K562 (cell line): ENCODE measurements around the gene ODAD4. TPM values are rescaled to one million over a fixed set of nuclear protein-coding genes. Genes with fewer than 3 reads are reported as not detected.

ENCODE experiments used
- ATAC-seq: fragments of 200-7000 bp; cut with Tn5 transposase; 3 replicates; pipeline ENCODE4 v1.9.1; 2020; ENCODE audit warnings: moderate library complexity
- BruUV-seq: library from RNA; stranded (reverse); fragments of 400-500 nt; replicated peaks from 2 replicates; lab custom pipeline; 2021; lab: Mats Ljungman, UMichigan
- CTCF ChIA-PET: fragments of 300-600 bp; formaldehyde crosslinking; extraction: SDS; loops from one replicate; lab custom pipeline; 2021; ENCODE audit warnings: low intra/inter-chr PET ratio; lab: Yijun Ruan, JAX
- POLR2A ChIA-PET: fragments of 300-600, 350-650 bp; sonication (Branson Sonifier 250); formaldehyde crosslinking; extraction: SDS; loops from one replicate; lab custom pipeline; 2021; ENCODE audit warnings: antibody characterized with exemption, inconsistent platforms; lab: Yijun Ruan, JAX
- DNase-seq, 4 experiments: peaks; one replicate each; pipeline versions ENCODE4 v3.0.0 to v3.0.0-alpha.2; 2011 to 2018; ENCODE audit warnings: low spot score in 3 of 4, mixed read lengths in 3 of 4; ENCODE audit errors: extremely low read depth in 1 of 4
- FAIRE-seq: peaks from 2 replicates; lab custom pipeline; 2011; peaks lifted over from hg19 to GRCh38; lab: Jason Lieb, UNC
- H2AFZ ChIP-seq: 2 replicates; pipeline ENCODE4 v1.6.0; 2011; ENCODE audit warnings: low read depth, low read length, control low read depth, inconsistent platforms
- H3K27ac ChIP-seq: fragments of 200-600 bp; 3 replicates; pipeline ENCODE4 v1.8.0; 2011; ENCODE audit warnings: low read depth, mild to moderate bottlenecking, control low read depth, inconsistent platforms, low read length, moderate library complexity, mixed read lengths; ENCODE audit errors: extremely low read depth
- H3K27me3 ChIP-seq, 2 experiments: fragments of 300-600 bp in 1 of 2; 2 replicates in 1 of 2; 3 replicates in 1 of 2; pipeline versions ENCODE4 v1.6.0 to v1.8.0; 2011; ENCODE audit warnings: inconsistent platforms in 2 of 2, low read length in 2 of 2, mild to moderate bottlenecking in 1 of 2, mixed read lengths in 1 of 2, moderate library complexity in 1 of 2; ENCODE audit not compliant: control insufficient read depth in 2 of 2, insufficient read depth in 2 of 2
- H3K36me3 ChIP-seq: fragments of 300-600 bp; 3 replicates; pipeline ENCODE4 v1.8.0; 2011; ENCODE audit warnings: mild to moderate bottlenecking, low read length, inconsistent platforms; ENCODE audit not compliant: control insufficient read depth, insufficient read depth
- H3K4me1 ChIP-seq, 2 experiments: fragments of 200-600 bp in 1 of 2; replicated peaks in 1 of 2; 2 replicates in 1 of 2; 3 replicates in 1 of 2; pipeline versions ENCODE4 v1.5.1 to v1.8.0; 2011; ENCODE audit warnings: inconsistent platforms in 2 of 2, low read length in 2 of 2, mild to moderate bottlenecking in 1 of 2, mixed read lengths in 1 of 2, moderate library complexity in 1 of 2; ENCODE audit not compliant: control insufficient read depth in 2 of 2, insufficient read depth in 2 of 2
- H3K4me2 ChIP-seq: 2 replicates; pipeline ENCODE4 v1.6.1; 2011; ENCODE audit warnings: low read length, control low read depth, inconsistent platforms, mixed read lengths; ENCODE audit not compliant: insufficient read depth
- H3K4me3 ChIP-seq: fragments of 200-600 bp; sonication (generic), shearing (Covaris generic); 2 replicates; pipeline ENCODE4 v1.5.1; 2016; ENCODE audit warnings: control low read depth, inconsistent platforms
- H3K79me2 ChIP-seq: fragments of 200-600 bp; 3 replicates; pipeline ENCODE4 v1.8.0; 2011; ENCODE audit warnings: low read length, inconsistent platforms; ENCODE audit not compliant: control insufficient read depth, insufficient read depth
- H3K9ac ChIP-seq, 2 experiments: 2 replicates each; pipeline versions ENCODE4 v1.6.0 to v1.6.1; 2011; ENCODE audit warnings: low read depth in 2 of 2, low read length in 2 of 2, control low read depth in 1 of 2, inconsistent platforms in 1 of 2, mild to moderate bottlenecking in 1 of 2, mixed read lengths in 1 of 2; ENCODE audit not compliant: insufficient read depth in 1 of 2
- H3K9me1 ChIP-seq: one replicate; pipeline ENCODE4 v1.6.0; 2011; ENCODE audit warnings: inconsistent platforms, mild to moderate bottlenecking, low read length, moderate library complexity; ENCODE audit not compliant: control insufficient read depth, insufficient read depth
- H3K9me3 ChIP-seq: replicated peaks from 2 replicates; pipeline ENCODE4 v1.5.1; 2011; ENCODE audit warnings: low read depth, low read length, inconsistent platforms; ENCODE audit not compliant: control insufficient read depth, insufficient read depth
- H4K20me1 ChIP-seq: replicated peaks from 2 replicates; pipeline ENCODE4 v1.6.1; 2011; ENCODE audit warnings: low read length, inconsistent platforms, mixed read lengths; ENCODE audit not compliant: control insufficient read depth, insufficient read depth
- CHD2 ChIP-seq: IDR thresholded peaks from 2 replicates; pipeline ENCODE4 v1.6.1; 2011; ENCODE audit warnings: low read depth, low read length
- MECOM ChIP-seq: fragments of 250-450 bp; sonication (Bioruptor Pico); IDR thresholded peaks from 2 replicates; pipeline ENCODE4 v1.8.0; 2022; ENCODE audit warnings: inconsistent platforms
- NBN ChIP-seq: fragments of 450-650 bp; IDR thresholded peaks from 2 replicates; pipeline ENCODE4 v1.6.1; 2016; ENCODE audit warnings: low read depth, mild to moderate bottlenecking
- POLR2G ChIP-seq: fragments of 200-400 bp; formaldehyde crosslinking; IDR thresholded peaks from 2 replicates; pipeline ENCODE4 v1.6.1; 2017; ENCODE audit warnings: low read depth, mild to moderate bottlenecking, antibody characterized with exemption, low read length, moderate library complexity
- RBFOX2 ChIP-seq: fragments of 200-400 bp; formaldehyde crosslinking; IDR thresholded peaks from 2 replicates; pipeline ENCODE4 v1.6.1; 2017; ENCODE audit warnings: low read depth, mild to moderate bottlenecking, low read length, moderate library complexity
- RBM34 ChIP-seq: fragments of 200-400 bp; formaldehyde crosslinking; IDR thresholded peaks from 2 replicates; pipeline ENCODE4 v1.6.1; 2018; ENCODE audit warnings: low read length, borderline replicate concordance; ENCODE audit not compliant: insufficient read depth
- TBP ChIP-seq: optimal IDR thresholded peaks from 2 replicates; pipeline ENCODE3; 2011; ENCODE audit warnings: low read depth, low read length, improper control_type of control experiment
- TCF3 ChIP-seq: sonication (generic); formaldehyde crosslinking; IDR thresholded peaks from 2 replicates; pipeline ENCODE4 v1.4.0; 2020; ENCODE audit warnings: mild to moderate bottlenecking, missing genetic modification reagents
- ZBTB33 ChIP-seq: sonication (generic); formaldehyde crosslinking; IDR thresholded peaks from 2 replicates; pipeline ENCODE4 v1.8.1; 2023; ENCODE audit warnings: mild to moderate bottlenecking, missing genetic modification reagents
- ZFX ChIP-seq: sonication (generic); formaldehyde crosslinking; IDR thresholded peaks from 2 replicates; pipeline ENCODE4 v1.8.0; 2022; ENCODE audit warnings: mild to moderate bottlenecking, missing genetic modification reagents, moderate library complexity
- ZSCAN29 ChIP-seq: fragments of 450-650 bp; IDR thresholded peaks from 2 replicates; pipeline ENCODE4 v1.6.1; 2017
- WGBS: fragments of 100-300 bp; shearing (Covaris generic); methylation state at CpG from one replicate; pipeline ENCODE4 v1.1.6; 2016; ENCODE audit warnings: low coverage, mixed read lengths; ENCODE audit not compliant: insufficient coverage; ENCODE audit errors: missing lambda C conversion rate; 5-methylcytosine and 5-hydroxymethylcytosine counted together
- in situ Hi-C: fragments of 300-500 bp; cut with MboI; formaldehyde crosslinking; loops from 4 replicates; pipeline ENCODE4 v1.15.0; 2018; ENCODE audit warnings: inconsistent platforms, mixed read lengths
- intact Hi-C: fragments of 100-400 bp; cut with micrococcal nuclease; formaldehyde crosslinking; loops from 2 replicates; pipeline ENCODE4 v1.14.2; 2022
- polyA plus RNA-seq, 8 experiments: library from polyadenylated mRNA; depleted of rRNA in 4 of 8; stranded (reverse) in 5 of 8; unstranded in 3 of 8; fragments of >200 nt; fragmentation: Nextera tagmentation in 2 of 8; fragmentation: Illumina TruSeq in 1 of 8; extraction: Ambion mirVana in 2 of 8; extraction: Trizol in 1 of 8; gene quantifications; 2 replicates each; pipeline versions ENCODE4 v1.2.1 to v1.2.3, GENCODE V29; 2011 to 2014; ENCODE audit warnings: inconsistent platforms in 1 of 8, missing spikeins in 1 of 8
- total RNA-seq, 7 experiments: library from RNA; depleted of rRNA in 6 of 7; stranded (reverse); fragments of >200 nt in 6 of 7; fragmentation: Illumina TruSeq in 2 of 7; extraction: Trizol in 2 of 7; gene quantifications; 2 replicates each; pipeline versions ENCODE4 v1.2.1 to v1.2.3, GENCODE V29; 2011 to 2021; ENCODE audit warnings: low replicate concordance in 1 of 7

Gene ODAD4
- total and polyA plus RNA-seq, 9 of the 15 experiments (the other 6 are each of a cell fraction or from before 2014, with no cell fraction given), result 0.09 to 0.98 (median 0.51) TPM

GRCh38 chr17:41976142-41976768, 45.8 kb downstream of the ODAD4 start:
- ChIA-PET CTCF (no interaction called here), POLR2A (interaction anchor here (0.6 to 4.5 kb wide), 8 partner anchors 8 to 120 kb away, joined by 3 to 28 read pairs (median 3); partner anchors contain the start of gene CNP)
- no peak overlapping the region for H3K4me2 ChIP-seq
- TSS peak; percentile 8 for BruUV-seq
- FAIRE-seq (no peak), ATAC-seq (no peak), DNase-seq (no peak)
- peaks cover 87% of the 10 kb centered on the region for H3K36me3 ChIP-seq
- H3K27ac ChIP-seq, result no peak overlapping the region
- TF ChIP-seq RBM34 (no peak), RBFOX2 (0 out of 2 replicates have a peak, but pooled peaks have one; percentile 15), NBN (no peak), POLR2G (peak; percentile 44; the same call in 1 of the 2 replicates)
- H3K4me3 ChIP-seq, result no peak overlapping the region
- H3K4me1 ChIP-seq, result peaks cover 0 to 9% of the 10 kb centered on the region in 2 experiments; a peak in 1 of 5 replicates
- H3K9ac ChIP-seq, result no peak overlapping the region
- 82% methylated on average over 7 of the region's 11 CpGs for WGBS
- in situ Hi-C loops (no loop called here), intact Hi-C loops (no loop called here)
- no peaks in the 10 kb centered on the region for H3K9me1 ChIP-seq
- no peaks in the 10 kb centered on the region for H3K79me2 ChIP-seq
- H3K9me3 ChIP-seq, result no peaks in the 10 kb centered on the region
- H3K27me3 ChIP-seq, result no peaks in the 10 kb centered on the region
- no peaks in the 10 kb centered on the region; the same call in 1 of the 2 replicates for H4K20me1 ChIP-seq
- H2AFZ ChIP-seq, result no peak overlapping the region

- no TSS peak for BruUV-seq
- Histone ChIP-seq H2AFZ (no peak overlapping the region), H3K9me3 (no peaks in the 10 kb centered on the region), H3K79me2 (no peaks in the 10 kb centered on the region), H3K4me1 (peaks cover 0 to 7% of the 10 kb centered on the region in 2 experiments; a peak in 1 of 5 replicates), H3K9ac (no peak overlapping the region), H3K4me3 (no peak overlapping the region), H3K36me3 (peaks cover 89% of the 10 kb centered on the region), H3K27me3 (no peaks in the 10 kb centered on the region), H3K27ac (no peak overlapping the region), H4K20me1 (no peaks in the 10 kb centered on the region), H3K4me2 (no peak overlapping the region), H3K9me1 (no peaks in the 10 kb centered on the region)
- intact Hi-C loops, result no loop called here
- no peak for ATAC-seq
- in situ Hi-C loops, result no loop called here
- FAIRE-seq, result no peak
- TF ChIP-seq CHD2 (no peak), TCF3 (CRISPR knock-in tag) (no peak), ZFX (CRISPR knock-in tag) (no peak), MECOM (CRISPR knock-in tag) (no peak), ZSCAN29 (no peak), ZBTB33 (CRISPR knock-in tag) (no peak), TBP (no peak)
- DNase-seq, result no peak
- 93% methylated on average over 4 of the region's 4 CpGs for WGBS
- POLR2A ChIA-PET, result interaction anchor here (1.0 to 4.5 kb wide), 3 partner anchors 13 to 46 kb away, joined by 3 to 28 read pairs (median 3); partner anchors contain the start of gene CNP
- CTCF ChIA-PET, result no interaction called here
These were observed 47.6 kb downstream of the ODAD4 start for GRCh38 chr17:41977991-41978390.
